Measurements from ENCODE around the gene ANKFN1.

Gene ANKFN1

DNA sequence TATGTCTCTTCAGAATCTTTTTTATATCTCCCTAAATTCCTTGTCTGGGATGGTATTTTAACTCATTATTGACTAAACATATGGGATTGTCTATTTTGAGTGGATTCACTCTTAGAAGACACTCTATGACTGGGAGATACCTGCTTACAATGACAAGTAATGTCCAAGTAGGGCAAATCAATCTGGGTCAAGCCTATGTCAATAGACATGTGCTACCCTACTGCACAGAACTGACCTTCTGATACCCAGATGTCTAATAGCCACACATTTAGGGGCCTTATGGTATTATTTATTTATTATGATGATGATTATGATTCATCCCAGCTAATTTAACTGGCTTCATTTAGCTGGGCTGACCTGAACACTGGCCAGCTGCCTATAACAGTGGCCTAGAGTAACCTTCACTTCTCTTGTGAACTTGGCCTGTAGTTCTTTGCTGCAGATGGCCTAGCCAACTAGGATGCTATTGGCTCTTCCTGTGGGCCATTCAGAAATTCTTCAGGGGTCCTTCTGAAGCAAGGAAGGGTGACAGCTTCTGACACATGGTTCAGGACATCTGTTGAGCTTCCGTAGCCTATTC is 138.0 kb downstream of the ANKFN1 start:
- no peak for DNase-seq

DNA sequence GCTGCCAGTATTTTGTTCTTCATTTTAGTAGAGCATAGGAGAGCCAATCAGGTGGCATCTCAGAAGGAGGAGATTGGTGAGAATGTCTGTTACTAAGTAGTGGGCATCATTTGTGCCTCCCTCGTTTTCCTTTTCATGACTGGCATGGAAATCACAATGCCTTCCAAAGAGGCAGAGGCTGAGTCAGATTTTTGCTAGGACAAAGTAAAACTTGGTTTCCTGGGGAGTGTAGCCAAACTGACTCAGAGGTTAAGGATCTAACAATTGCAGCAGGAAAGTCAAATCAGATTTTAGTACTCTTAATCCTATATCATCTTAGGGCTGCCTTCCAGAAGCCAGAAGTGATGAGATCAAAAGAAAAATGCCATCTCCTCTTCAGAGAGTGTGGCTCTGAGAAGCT is 138.7 kb downstream of the ANKFN1 start:
- no peak for DNase-seq

DNA sequence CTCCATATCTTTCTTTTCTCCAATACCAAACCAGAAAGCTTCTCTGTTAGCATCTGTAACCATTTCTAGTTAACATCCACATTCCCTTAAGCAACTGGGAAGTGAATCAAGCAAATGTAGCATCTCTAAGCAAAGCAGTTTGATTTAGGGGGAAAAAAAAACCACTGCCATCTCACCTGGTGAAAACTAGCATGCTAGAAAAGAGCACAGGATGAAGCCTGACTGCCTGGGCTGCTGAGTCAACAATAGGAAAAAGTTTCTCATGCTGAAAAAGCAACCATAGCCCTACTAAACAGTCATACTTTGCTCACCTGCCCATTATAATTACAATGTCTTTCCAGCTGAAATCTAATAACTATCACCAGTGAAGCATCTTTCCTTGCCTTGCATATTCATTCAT is 139.3 kb downstream of the ANKFN1 start:
- DNase-seq: no peak

DNA sequence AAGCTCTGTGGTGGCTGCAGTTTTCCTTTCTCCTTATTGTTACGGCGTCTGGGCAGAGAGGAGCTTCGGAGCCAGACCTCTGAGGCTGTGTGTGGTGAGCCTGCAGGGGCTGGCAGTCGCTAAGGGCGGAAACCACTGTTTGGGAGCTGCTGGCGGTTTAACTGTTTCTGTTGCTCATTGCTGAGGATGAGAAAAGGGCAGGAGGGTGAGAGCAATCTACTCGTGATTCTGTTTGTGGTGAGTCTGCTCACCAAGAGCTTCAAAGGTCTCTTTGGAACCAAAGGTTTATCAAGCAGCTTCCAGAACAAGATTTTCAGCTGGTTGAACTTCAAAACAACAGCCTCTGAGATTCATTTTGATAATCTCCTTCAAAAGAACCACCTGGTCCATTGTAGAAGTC is 143.9 kb downstream of the ANKFN1 start:
- no peak for DNase-seq

DNA sequence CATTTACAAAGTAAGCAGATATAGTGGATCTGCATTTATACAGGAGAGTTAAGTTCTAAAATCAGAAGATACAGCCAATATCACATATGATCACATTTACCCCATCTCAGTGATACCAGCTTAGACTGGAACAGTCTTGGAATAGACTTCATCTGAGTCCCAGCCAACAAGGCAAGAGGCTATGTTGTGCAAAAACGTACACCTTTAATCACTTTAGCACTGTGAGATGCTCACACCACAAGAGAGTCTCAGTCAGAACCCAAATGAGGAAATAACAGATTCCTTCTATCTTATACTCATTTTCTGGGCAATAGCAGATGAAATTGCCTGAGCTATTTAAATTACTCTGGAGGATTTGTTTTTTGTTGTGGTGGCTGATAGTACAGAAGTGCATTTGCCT is 145.6 kb downstream of the ANKFN1 start:
- DNase-seq: no peak

DNA sequence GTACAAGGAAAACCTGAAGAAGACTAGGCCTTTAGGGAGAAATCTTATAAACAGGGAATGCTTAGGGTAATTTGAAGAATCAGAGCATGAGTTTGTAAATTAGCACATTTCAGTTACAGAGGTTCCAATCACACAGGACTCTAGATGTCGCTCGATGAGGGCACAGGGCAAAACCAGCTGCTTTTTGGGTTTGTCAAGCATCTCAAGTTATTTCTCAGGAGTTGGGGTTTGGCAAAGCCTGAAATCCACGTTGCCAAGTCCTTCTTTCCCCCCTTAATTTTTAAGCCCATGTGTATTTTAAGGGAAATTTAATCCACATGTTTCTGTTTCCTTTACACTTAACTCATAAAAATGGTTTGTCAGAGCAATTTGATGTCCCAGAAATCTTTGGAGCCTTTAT is 146.9 kb downstream of the ANKFN1 start:
- DNase-seq: no peak

DNA sequence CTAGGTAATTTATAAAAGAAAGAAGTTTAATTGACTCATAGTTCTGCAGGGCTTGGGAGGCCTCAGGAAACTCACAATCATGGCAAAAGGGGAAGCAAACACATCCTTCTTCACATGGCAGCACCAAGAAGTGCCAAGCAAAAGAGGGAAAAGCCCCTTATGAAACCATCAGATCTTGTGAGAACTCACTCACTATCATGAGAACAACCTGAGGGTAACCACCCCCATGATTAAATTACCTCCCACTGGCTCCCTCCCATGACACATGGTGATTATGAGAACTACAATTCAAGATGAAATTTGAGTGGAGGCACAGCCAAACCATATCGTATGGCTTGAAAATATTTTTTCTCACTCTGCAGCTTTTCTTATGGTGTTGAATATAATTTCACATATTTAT is 151.7 kb downstream of the ANKFN1 start:
- no peak for DNase-seq

DNA sequence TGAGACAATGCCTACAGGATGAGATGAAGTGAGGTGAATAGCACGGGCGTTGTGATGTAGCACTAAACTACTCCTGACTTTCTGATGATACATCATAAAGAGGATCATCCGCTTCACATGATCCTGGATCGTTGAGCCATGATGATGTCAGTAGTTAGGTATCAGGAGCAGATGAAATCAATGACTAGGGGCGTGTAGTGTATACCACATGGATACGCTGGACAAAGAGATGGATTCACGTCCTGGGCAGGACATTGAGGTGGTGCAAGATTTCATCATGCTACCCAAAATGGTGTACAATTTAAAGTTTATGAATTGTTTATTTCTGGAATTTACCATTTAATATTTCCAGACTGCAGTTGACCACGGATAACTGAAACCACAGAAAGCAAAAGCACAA is 156.6 kb downstream of the ANKFN1 start:
- DNase-seq: no peak

DNA sequence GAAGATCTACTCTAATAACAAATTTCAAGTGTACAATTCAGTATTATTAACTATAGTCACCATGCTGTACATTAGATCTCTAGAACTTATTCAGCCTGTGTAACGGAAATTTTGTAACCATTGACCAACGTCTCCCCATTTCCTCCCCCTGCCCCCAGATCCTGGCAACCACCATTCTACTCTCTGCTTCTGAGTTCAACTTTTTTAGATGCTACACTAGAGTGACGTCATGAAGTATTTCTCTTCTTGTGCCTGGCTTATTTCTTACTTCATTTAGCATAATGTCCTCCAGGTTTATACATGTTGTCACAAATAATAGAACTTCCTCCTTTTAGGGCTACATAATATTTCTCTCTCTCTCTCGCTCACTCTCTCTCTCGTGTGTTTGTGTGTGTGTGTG is 157.5 kb downstream of the ANKFN1 start:
- DNase-seq: no peak

DNA sequence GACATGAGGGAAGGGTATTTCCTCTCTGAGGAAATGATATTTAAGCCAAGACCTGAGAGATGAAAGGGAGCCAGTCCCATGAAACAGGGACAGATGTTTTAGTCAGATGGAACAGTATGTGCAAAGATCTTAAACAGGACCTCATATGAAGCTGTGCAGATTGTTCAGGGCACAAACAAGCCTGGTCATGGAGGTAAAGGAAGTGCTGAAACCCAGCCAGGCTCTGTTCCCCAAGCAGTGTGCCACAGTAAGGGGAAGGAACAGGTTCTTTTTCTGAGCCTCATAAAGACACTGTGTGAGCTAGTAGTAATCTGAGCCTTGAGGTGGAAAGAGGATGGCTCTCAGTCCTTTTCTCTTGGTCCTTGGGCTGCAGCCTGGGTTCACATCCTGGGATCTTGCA is 159.9 kb downstream of the ANKFN1 start:
- DNase-seq: no peak

DNA sequence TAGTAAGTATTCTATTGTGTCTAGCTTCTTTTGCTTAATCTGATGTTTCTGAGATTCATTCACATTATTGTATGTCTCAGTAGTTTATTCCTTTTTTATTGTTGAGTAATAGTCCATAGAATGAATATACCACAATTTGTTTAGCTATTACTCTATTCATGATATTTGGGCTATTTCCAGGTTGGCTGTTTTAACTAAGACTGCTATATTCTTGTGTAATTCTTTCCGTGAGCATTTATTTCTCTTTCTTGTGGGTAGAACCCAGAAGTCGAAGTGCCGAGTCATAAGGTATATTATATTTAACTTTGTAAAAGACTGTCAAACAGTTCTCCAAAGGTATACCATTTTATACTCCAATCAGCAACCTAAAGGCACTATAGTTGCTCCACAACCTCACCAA is 160.8 kb downstream of the ANKFN1 start:
- no peak for DNase-seq

DNA sequence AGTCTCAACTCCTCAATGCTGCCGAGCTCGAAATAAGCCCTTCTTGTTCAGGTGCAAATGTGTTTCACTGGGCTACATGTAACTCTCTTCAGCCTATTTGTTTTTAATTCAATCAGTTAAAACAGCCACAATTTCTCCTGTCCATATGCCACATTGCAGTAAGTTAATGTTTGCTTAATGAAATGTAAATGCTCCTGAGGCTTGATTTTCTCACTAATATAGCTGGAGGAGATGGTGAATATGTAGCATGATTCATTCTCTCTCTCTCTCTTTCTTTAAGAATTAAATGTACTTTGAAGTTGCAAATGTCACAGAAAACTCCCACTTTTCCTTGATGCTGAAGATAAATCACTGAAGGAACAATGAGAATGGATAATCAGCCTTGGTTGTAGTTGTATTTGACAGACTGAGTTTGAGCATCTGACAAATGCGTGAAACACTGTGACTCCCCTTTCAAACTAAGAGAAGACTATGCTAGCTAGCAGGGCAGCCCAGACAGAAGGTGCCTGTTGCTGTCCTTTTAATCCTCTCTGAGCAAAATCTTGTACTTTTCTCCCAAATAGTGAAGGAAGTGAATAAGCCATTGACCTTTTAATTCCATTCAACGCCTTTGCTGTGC is 161.8 kb downstream of the ANKFN1 start:
- DNase-seq: no peak

DNA sequence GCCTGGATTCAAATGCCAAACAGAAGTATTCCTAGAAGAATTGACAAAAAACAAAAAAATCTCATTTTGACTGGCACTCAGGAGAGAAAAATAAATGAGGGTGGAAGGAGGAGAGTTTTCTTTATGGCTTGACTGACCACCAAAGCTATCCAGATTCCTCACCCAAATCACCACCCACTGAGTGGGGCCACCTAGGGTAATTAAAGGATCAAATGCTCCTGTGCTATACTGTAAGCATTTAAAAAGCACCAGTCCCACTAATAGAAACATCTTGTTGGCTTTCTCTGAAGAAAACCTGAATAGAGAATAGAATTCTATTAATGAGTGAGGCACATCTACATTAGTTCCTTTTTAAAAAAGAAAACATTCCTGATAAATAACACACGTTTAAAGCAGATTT is 163.3 kb downstream of the ANKFN1 start:
- no peak for DNase-seq

DNA sequence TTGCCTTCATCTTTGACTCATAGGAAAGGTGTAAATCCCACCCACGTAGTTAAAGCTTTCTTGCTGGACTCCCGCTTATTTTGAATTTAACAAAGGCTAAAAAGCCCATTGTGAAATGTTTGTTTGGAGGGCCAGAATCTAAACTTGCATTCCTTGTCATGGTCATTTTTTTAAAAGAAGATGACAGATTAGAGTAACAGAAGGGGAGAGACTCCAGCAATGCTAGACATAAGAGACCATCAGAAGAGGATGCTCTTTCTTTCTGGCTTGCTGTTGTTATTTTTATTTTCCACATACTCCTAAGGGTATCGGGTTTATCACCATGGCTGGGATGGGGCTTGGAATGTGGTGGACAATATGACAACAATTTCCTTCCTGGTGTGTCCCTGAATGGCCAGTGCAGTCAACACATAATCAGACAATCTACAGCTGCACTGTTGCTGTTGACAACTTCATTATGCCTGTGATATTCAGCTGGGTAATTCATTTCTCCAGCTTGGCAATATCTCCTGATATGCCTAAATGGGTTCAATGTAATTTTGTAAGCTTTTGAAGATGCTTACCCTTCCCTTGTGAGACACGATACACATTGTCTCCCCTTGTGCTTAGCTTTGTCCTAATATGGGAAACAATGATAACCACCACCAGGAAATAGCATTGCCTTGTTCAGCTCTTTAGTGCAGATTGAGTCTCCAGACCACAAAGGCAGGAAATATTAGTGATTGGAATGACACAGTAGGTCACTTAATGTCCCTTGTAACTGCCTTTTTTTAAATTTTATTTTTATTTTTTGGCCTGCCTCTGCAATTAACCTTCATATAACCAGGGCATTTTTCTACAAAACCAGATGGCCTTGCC is 164.3 kb downstream of the ANKFN1 start:
- no peak for DNase-seq

DNA sequence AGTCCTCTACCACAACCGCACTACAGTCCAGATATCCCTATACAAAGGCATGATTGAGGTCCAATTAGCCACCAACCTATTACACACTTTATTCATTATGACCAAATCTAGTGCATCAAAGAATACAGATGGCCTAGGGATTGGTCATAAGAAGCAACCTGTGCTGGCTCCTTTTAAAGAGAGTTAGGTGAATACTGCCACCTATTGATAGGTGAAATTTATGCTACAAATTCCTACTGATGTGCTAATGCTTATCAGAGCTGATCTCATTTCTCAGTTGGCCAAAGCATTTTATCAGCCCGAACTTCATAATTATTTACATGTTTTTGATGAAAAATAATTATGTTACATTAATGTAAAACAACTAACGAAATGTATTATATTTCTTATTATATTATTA is 166.3 kb downstream of the ANKFN1 start:
- no peak for DNase-seq

DNA sequence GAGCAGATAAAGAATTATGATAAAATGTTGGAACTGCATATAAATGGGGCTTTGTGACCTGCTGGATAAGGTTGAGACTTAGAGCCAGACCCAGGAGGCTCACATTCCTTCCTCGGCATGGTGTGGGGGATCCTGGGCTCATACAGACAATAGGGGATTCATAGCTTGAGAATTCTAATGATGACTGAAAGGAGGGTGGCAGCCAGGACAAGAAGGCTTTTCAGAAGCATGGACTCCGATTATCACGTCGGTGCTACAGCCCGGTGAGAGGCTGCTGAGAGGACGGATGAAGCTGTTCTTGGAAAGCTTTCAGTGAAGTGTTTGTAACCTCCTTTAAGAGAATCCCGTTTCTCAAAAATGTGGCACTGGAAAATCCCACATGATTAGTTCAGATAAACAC is 167.2 kb downstream of the ANKFN1 start:
- DNase-seq: no peak

DNA sequence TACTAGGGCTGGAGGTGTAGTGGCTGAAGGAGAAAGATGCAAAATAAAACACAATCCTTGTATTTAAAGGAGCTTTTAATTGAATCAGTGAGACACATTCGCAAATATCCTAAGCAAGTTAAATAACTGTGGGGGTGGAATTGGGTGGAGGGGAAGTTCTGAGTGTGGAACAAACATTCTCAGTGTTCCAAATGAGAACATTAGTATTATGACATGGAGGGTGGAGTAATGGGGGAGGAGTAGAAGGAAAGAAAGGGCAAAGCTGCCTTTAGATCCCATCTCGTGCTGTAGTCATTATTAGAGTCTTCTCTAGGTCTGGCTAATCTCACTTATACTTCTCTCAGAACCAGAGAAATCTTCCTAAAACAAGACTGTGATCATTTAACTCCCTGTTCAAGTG is 169.7 kb downstream of the ANKFN1 start:
- DNase-seq: no peak

DNA sequence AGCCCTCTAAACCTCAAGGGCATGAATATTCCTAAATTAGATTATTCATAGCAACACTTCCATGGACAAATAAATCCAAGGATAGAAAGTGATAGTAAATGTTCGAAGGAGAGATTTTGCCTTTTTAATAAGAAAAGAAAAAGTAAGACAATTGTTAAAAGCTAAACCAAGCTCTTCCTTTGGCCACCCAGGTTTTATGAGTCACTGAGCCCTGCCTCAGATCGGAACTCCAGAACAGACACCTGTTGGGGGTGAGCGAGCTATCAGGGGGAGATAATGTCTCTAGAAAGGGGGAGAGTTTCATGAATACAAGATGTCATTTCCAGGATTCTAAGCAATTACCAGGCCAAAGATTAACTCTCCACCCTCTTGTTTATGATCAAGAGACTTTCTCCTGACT is 171.4 kb downstream of the ANKFN1 start:
- no peak for DNase-seq

DNA sequence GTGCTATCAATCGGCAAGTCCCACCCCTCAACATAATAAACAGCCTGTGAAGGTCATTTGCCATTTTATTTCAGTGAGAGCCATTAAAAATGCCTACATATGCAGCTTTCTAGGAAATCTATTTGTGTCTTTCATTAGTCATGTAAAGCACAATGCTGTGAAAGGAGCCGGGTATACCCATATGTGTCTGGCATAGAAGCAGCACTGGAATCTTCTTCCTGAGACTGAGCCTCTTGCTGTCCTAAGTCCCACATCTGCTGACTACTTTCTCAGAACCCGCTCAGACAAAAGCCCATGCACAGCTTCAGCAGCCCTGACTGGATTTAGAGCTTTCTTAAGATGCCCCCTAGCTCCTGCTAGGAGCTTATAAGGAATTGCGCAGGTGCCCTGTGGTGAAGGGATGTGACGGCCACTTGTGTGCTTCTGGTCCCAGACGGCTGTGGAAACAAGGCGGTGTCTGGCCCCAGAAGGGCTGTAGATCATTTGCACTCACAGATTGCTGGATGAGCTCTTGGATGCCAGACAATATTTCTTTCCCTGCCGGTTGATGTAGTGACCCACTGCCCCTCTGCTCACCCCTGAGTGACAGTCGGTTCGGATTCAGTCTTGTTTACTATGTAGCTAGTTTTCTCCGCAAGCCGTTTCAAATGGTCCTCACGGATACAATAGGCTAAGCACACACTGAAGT is 172.2 kb downstream of the ANKFN1 start:
- DNase-seq: no peak

DNA sequence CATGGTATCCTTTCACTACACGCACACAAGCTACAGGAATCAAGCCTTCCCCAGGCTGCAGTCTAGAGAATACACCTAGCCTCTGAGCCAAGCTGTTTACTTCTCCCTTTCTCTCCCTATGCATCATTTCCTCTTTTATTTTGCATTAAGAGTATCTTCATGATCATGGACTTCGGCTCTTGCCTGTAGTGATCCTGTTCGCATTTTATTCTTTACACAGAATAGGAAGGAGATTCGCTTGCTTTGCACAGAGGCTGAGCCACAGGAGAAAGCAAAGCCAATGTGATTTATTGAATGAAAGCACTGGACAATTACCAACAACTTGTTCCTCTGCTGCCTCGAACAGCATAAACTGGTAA is 172.7 kb downstream of the ANKFN1 start:
- DNase-seq: no peak

DNA sequence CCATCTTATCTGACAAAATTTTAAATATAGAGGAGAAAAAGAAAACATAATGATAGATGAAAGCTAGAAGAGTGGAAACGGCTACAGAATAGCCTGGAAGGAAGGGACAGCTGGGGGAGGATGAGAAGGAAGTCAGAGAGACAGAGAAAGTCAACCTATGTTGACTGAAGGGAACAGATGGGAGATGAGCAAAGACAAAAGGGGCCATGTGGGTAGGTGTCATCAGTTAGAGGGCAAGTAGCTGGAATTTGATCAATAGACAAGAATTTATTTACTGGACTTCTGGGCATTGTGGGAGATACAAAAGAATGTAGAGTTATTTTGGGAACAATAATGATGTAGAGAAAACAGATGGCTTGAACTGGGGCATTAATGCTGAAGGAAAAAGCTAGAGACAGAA is 194.4 kb downstream of the ANKFN1 start:
- DNase-seq: no peak

DNA sequence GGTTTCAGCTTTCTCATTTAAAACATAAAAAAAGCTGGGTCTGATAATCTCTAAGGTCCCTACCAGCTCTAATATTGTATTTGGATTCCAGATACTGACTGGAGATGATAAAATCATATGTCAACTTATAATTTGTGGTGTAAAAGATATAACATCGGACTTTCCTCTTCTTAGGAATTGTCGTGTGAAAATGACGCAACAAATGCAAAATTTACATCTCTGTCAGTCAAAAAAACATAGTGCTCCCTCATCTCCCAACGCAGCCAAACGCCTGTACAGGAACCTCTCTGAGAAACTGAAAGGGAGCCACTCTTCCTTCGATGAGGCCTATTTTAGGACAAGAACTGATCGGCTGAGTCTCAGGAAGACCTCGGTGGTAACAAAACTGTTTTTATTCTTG is 197.3 kb downstream of the ANKFN1 start:
- no peak for DNase-seq

DNA sequence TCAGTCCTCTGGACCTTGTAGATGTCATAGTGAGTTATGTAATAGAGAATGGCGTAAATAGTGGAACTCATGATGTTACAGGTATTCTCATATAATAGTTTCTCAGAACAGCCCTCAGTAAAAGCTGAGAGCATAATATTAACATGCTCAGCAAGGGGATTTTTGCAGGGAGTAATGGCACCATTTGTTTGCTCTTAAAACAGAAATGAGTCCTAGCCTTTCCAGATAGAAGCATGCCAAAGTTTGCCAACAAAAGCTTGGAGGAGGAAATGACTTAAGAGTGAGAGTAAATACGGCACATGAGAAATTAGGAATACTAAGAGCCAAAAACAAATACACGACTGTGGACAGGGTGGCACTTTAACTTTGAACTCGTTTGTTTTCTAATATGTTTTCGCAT is 198.4 kb downstream of the ANKFN1 start:
- no peak for DNase-seq

DNA sequence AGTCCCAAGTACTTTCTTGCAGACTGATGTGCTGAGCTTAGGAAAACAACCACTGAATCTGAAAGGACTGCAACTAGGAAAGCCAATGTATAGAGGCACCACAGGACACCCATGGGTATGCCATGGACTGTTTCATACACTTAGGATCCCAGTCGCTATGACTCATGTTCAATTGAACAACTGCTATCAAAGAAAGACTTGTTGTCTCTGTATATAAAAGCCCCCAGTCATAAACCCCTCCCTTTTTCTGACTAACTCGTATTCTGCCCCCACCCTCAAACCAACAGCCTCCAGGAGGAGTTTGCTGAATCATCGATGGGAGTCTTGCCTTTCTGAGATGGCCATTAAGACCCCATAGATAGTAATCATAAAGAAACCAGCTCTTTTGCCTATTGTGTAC is 205.4 kb downstream of the ANKFN1 start:
- DNase-seq: no peak

Data from right forelimb (tissue), 1 donor.